GM12872 (cell line): ENCODE data around the gene MAPK1.

Experiments
- TF ChIP-seq, protein P1 (sequence below): IDR thresholded peaks from 3 replicates; pipeline ENCODE4 v1.5.1; 2011; ENCODE audit warnings: low read depth, mild to moderate bottlenecking, low read length, moderate library complexity; ENCODE audit not compliant: insufficient read depth

Gene MAPK1

DNA sequence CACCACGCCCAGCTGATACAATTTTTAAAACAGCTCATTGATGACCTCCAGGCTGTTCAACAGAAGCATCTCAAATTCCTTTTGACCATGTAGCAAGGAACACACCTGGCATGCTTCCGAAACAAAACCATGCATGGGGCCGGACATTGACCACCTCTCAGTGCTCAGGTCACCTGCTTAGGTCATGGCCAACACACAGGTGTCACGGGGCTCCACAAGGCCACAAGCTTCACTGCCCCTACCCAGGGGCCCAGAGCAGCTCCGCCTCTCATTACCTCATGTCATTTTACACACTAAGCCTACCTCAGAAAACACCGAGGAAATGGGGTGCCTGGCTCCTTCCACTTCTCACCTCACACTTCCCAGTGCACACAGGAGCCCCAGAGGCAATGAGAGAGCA, 158.5 kb downstream of the MAPK1 start:
- TF ChIP-seq, protein P1, sequence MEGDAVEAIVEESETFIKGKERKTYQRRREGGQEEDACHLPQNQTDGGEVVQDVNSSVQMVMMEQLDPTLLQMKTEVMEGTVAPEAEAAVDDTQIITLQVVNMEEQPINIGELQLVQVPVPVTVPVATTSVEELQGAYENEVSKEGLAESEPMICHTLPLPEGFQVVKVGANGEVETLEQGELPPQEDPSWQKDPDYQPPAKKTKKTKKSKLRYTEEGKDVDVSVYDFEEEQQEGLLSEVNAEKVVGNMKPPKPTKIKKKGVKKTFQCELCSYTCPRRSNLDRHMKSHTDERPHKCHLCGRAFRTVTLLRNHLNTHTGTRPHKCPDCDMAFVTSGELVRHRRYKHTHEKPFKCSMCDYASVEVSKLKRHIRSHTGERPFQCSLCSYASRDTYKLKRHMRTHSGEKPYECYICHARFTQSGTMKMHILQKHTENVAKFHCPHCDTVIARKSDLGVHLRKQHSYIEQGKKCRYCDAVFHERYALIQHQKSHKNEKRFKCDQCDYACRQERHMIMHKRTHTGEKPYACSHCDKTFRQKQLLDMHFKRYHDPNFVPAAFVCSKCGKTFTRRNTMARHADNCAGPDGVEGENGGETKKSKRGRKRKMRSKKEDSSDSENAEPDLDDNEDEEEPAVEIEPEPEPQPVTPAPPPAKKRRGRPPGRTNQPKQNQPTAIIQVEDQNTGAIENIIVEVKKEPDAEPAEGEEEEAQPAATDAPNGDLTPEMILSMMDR, result no peak

DNA sequence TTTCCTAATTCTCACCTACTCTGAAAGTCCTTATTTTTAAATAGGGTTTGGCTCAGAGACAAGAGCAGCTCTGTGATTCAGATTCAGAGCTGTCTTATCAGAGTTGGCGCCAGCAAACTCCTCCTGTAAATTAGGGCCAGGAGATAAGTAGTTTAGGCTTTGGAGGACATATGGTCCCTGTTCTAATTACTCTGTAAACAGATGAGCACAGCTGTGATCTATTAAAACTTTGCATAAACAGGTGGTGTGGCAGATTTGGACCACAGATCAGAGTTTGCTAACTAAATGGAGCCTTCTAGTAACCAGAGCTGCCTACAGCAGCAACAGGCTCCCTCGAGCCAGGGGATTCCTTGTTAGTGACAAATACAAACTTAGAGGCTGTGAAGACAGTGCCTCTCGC, 159.8 kb downstream of the MAPK1 start:
- TF ChIP-seq, protein P1, result no peak
